Memory B cell (primary cell): ENCODE data around the gene IGFBP7.

ENCODE experiments used
- ATAC-seq: fragments of 150-1000 bp; cut with Tn5 transposase; 2 replicates; pipeline ENCODE4 v1.10.0; 2021; ENCODE audit warnings: low read depth, mild to moderate bottlenecking, moderate library complexity
- DNase-seq, 2 donors: peaks; one replicate each; pipeline ENCODE4 v3.0.0; 2022; ENCODE audit warnings: low spot score in 2 of 2
- H3K27ac Mint-ChIP-seq: one replicate; pipeline ENCODE4 v1.8.0; 2022; ENCODE audit warnings: mild to moderate bottlenecking, moderate library complexity, mixed read lengths
- H3K27me3 Mint-ChIP-seq: one replicate; pipeline ENCODE4 v1.8.0; 2022; ENCODE audit warnings: mixed read lengths
- H3K36me3 Mint-ChIP-seq: one replicate; pipeline ENCODE4 v1.8.0; 2022; ENCODE audit warnings: mild to moderate bottlenecking, mixed read lengths
- H3K4me1 Mint-ChIP-seq: one replicate; pipeline ENCODE4 v1.8.0; 2022; ENCODE audit warnings: mixed read lengths
- H3K4me3 Mint-ChIP-seq: one replicate; pipeline ENCODE4 v1.8.0; 2022; ENCODE audit warnings: mild to moderate bottlenecking, moderate library complexity, mixed read lengths
- H3K9me3 Mint-ChIP-seq: one replicate; pipeline ENCODE4 v1.8.0; 2022; ENCODE audit warnings: mixed read lengths

IGFBP7 gene

DNA sequence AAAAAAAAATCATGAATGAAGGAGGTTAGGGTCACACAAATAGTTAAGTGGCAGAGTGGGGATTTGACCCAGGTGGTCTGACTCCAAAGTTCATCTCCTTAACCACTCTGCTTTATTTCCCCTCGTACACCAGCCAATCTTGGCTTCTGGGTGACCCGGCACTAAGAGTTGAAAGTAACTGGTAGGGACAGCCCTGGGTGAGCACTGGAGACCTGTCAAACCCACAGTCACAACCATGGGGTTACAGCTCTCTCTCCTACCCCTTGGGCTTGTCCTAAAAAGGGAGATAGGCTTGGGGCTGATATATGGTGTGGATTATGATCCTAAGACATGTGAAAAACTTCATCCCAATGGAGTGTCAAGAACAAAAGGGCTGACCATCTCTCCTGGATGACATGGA lies 12.5 kb downstream of the IGFBP7 start:
- Mint-ChIP-seq H3K36me3 (no peaks in the 10 kb centered on the region), H3K4me3 (no peak overlapping the region), H3K27me3 (peaks cover 2% of the 10 kb centered on the region), H3K27ac (no peak overlapping the region), H3K4me1 (no peaks in the 10 kb centered on the region), H3K9me3 (no peaks in the 10 kb centered on the region)
- no peak for DNase-seq
- no peak for ATAC-seq

DNA sequence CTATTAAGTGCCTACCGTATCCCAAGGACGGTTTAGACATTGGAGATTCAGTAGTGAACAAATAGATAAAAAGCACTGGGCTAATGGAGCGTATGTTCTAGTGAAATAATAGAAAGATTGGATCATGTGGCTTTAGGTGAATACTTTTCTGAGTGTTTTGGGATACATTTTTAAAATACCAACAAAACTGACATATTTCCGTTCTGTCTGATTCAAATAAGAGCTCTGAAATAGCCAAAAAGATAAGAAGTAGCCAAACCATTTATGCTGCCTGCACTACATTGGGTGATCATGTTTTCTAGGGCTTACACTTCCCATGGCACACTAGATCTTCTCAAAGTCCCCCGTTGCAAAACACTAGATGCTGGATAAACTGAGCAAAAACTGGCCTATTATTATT lies 14.2 kb downstream of the IGFBP7 start:
- no peaks in the 10 kb centered on the region for H3K4me1 Mint-ChIP-seq
- ATAC-seq (no peak), DNase-seq (no peak)
- H3K27me3 Mint-ChIP-seq: peaks cover 2% of the 10 kb centered on the region
- no peak overlapping the region for H3K4me3 Mint-ChIP-seq
- no peaks in the 10 kb centered on the region for H3K9me3 Mint-ChIP-seq
- H3K27ac Mint-ChIP-seq: no peak overlapping the region
- no peaks in the 10 kb centered on the region for H3K36me3 Mint-ChIP-seq

DNA sequence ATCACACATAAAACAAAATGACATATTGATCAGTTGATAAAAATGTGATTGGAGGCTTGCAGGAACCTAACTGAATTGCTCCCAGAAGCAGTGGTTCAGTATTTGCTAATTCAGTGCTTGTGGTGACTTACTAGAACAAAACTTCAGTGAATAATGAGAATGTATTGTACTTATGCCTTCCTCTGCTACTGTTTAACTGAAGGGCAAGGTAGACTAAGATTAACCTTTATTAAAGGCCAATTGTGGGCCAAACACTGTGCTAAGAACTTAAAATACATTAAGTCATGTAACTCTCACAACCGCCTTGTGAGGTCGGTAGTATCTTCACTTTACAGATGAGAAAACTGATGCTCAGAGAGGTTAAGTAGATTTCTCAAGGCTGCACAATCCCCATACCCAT lies 14.9 kb downstream of the IGFBP7 start:
- Mint-ChIP-seq H3K27me3 (peaks cover 2% of the 10 kb centered on the region), H3K36me3 (no peaks in the 10 kb centered on the region), H3K9me3 (no peaks in the 10 kb centered on the region), H3K4me1 (no peaks in the 10 kb centered on the region), H3K4me3 (no peak overlapping the region), H3K27ac (no peak overlapping the region)
- DNase-seq (no peak), ATAC-seq (no peak)

DNA sequence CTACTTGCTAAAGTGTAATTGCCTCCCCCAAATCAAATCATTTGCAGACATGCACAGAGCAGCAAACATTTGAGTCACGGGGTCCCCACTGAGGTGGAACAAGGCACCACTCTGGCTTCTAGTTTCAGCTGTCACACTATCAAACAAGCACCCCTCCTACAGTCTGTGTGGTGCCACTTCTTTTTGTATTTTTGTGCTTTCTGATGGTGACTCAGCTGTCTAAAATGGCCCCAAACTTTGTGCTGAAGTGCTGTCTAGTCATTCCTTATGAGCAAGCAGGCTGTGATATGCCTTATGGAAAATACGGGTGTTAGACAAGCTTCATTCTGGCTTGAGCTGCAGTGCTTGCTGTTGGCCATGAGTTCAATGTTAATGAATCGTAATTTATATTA lies 15.4 kb downstream of the IGFBP7 start:
- no peak overlapping the region for H3K27ac Mint-ChIP-seq
- H3K9me3 Mint-ChIP-seq: no peaks in the 10 kb centered on the region
- H3K27me3 Mint-ChIP-seq: peaks cover 4% of the 10 kb centered on the region
- H3K4me1 Mint-ChIP-seq: no peaks in the 10 kb centered on the region
- no peak overlapping the region for H3K4me3 Mint-ChIP-seq
- no peaks in the 10 kb centered on the region for H3K36me3 Mint-ChIP-seq
- ATAC-seq: no peak
- no peak for DNase-seq

DNA sequence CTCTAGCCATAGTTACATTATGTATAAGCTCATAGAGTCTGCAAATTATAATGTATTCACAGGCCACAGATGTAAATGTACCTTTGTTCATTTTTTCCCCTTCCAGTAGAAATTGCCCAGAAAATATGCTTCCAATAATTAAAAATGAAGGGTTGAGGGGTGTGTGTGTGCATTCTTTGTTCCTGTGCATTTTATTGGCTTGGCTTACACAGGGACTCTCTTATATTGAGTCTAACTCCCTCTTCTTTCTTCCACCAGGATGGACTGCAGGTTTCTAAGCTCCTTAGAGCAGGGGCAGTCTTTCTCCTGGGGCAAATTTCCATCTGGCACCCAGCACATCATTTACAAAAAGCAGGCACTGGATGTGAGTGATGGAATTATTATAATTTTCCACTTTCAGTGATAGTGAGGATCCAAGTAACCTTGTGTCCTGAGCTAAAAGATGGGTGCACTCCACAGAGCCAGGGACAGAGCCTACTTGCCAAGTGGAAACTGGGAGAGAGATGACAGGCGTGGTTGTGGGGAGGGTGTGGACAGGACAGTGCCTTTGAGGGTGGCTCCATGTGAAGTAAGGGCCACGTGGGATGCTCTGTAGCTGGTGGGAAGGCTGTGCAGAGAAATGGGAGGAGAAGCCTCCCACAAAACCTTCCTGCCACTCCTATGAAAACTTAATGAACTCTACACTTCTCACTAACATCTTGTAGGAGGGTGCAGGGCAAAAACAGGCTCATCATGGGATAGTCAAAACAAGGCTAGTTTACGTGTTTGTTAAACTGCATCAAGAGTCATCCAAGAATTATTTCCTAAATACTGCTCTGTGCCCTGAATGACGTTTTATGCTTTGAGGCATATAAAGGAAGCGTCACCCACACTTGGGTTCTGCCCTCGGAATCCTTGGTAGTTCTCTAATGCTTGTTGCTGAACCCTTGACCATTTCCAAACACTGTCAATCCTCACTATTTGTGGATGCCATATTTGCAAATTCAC lies 16.0 kb downstream of the IGFBP7 start:
- Mint-ChIP-seq H3K4me3 (no peak overlapping the region), H3K9me3 (no peaks in the 10 kb centered on the region), H3K27ac (no peak overlapping the region), H3K4me1 (no peaks in the 10 kb centered on the region), H3K27me3 (peaks cover 5% of the 10 kb centered on the region), H3K36me3 (no peaks in the 10 kb centered on the region)
- ATAC-seq (no peak), DNase-seq (no peak)

DNA sequence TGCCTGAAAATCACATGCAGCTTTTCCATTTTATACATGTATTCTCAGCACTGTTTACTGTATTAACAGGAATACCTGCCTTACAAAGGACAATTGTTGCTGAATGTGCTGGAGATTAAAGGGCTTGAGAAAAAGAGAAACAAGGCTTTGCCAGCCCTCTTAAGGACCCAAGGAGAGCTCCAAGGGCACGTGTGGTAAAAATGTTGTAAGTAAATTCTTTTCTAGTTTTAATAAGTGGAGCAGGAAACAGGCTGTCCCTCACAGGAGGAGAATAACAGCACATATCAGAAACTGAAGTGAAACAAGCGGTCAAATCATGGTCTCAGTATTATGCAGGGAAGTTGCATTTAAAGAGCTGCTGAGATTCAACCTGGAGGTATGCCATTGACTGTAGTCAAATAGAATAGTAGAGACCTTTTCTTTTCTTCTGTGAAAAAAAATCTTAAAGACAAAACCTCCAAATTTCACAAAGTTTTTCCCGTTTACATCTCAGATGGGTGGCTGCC lies 18.5 kb downstream of the IGFBP7 start:
- Mint-ChIP-seq H3K9me3 (no peaks in the 10 kb centered on the region), H3K36me3 (no peaks in the 10 kb centered on the region), H3K4me1 (no peaks in the 10 kb centered on the region), H3K27me3 (peaks cover 5% of the 10 kb centered on the region), H3K4me3 (no peak overlapping the region), H3K27ac (no peak overlapping the region)
- DNase-seq: no peak
- no peak for ATAC-seq

DNA sequence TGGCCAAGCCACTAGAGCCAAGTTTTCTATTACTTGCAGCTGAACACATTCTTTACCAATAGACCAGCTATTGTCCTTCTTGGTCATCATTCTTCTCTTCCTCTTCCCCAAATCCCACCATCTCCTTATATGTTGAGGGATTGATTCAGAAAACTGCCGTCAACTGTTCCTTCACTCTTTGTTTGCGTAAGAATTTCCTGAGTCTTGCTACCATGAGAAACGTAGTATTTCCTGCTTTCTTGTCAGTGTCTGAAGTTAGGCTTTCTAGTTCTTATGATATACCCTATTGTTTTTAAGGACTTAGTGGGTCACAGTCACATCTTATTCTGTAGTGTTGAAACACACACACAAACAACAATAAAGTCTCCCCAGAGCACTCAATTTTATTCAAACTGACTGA lies 20.1 kb downstream of the IGFBP7 start:
- Mint-ChIP-seq H3K27me3 (peaks cover 7% of the 10 kb centered on the region), H3K9me3 (peaks cover 3% of the 10 kb centered on the region), H3K27ac (no peak overlapping the region), H3K4me3 (no peak overlapping the region), H3K4me1 (no peaks in the 10 kb centered on the region), H3K36me3 (no peaks in the 10 kb centered on the region)
- DNase-seq (no peak), ATAC-seq (no peak)

DNA sequence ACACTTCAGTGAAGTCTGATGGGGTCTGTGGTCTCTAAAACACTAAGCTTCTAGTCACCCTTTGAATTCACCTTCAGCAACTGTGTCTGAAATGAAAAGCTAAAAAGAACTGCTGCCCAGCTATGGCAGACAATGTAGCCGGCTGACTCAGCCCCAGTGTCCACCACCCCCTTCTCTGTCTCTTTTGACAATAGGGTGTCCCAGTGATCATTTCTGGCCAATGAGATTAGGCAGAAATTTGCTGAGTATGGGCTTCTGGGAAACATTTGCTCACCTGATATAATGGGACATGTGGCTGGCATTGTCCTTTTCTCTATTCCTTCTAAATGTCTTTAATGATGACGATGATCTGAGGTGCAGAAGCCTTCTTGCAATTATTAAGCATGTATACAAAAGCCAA lies 20.6 kb downstream of the IGFBP7 start:
- no peaks in the 10 kb centered on the region for H3K4me1 Mint-ChIP-seq
- H3K27me3 Mint-ChIP-seq: peaks cover 7% of the 10 kb centered on the region
- DNase-seq (no peak), ATAC-seq (no peak)
- peaks cover 3% of the 10 kb centered on the region for H3K9me3 Mint-ChIP-seq
- H3K36me3 Mint-ChIP-seq: no peaks in the 10 kb centered on the region
- no peak overlapping the region for H3K27ac Mint-ChIP-seq
- H3K4me3 Mint-ChIP-seq: no peak overlapping the region

DNA sequence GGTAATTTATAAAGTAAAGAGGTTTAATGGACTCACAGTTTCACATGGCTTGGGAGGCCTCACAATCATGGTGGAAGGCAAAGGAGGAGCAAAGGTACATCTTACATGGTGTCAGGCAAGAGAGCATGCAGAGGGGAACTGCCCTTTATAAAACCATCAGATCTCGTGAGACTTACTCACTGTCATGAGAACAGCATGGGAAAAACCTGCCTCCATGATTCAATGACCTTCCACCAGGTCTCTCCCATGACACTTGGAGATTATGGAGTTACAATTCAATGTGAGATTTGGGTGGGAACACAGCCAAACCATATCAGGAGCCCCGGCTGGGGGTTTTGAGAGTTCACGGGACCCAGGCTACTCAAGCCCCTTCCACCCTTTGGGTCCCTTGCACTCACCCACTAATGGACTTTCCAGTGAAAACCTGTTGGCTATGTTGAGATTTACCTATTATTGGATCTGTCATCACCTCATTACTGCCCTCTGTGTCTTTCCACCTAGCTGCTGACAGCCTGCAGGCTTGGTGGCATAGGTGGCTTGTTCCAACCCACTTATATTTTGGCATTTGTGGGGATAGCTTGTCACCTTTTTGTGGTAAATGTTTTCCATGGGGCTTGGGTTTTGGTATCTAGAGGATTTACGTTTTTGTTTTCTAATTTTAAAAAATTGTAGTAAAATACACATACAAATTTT lies 24.0 kb downstream of the IGFBP7 start:
- no peaks in the 10 kb centered on the region for H3K4me1 Mint-ChIP-seq
- H3K4me3 Mint-ChIP-seq: no peak overlapping the region
- H3K36me3 Mint-ChIP-seq: no peaks in the 10 kb centered on the region
- H3K9me3 Mint-ChIP-seq: peaks cover 3% of the 10 kb centered on the region
- no peak for ATAC-seq
- DNase-seq: no peak
- H3K27me3 Mint-ChIP-seq: peaks cover 8% of the 10 kb centered on the region
- no peak overlapping the region for H3K27ac Mint-ChIP-seq

DNA sequence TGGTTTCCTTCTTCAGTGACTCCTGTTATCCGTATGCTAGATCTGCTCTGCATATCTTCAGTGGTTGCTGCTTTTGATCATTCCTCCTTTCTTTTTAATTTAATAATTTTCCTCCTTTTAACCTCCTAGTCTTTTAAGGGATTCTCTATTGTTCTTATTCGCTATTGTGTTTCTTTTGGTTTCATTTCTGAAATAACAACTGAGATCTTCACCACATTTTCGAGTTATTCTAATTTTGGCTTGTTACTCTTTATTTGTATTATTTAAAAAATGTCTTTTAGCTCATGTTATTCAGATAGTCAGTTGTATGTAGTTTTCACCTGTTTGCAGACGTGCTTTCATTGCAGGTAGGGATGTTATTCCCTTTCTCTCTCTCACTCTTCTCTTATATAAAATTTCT lies 24.9 kb downstream of the IGFBP7 start:
- no peak overlapping the region for H3K4me3 Mint-ChIP-seq

DNA sequence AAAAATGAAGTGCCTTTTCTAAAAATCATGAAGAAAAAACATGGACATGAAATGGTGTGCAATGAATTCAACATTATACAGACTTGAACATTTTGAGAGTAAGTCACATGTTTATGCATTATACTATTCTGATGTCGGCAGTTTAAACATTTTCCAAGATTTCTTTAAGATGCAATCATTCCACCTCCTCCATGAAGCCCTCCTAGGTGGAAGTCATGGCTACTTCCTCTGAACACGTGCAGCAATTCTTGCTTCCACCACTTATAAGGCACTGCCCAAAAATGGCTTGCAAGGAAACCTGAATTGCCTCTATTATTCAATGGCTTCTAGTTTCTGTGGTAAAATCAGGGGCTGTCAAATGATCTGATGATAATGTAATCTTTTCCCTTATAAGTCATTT lies 25.8 kb downstream of the IGFBP7 start:
- Mint-ChIP-seq H3K9me3 (peaks cover 3% of the 10 kb centered on the region), H3K36me3 (no peaks in the 10 kb centered on the region), H3K4me3 (no peak overlapping the region), H3K27ac (no peak overlapping the region), H3K27me3 (peaks cover 7% of the 10 kb centered on the region), H3K4me1 (no peaks in the 10 kb centered on the region)
- ATAC-seq: no peak
- DNase-seq: no peak

More for the DNA sequence above, 24.9 kb downstream of the IGFBP7 start:
- no peak for ATAC-seq
- no peak overlapping the region for H3K27ac Mint-ChIP-seq
- no peaks in the 10 kb centered on the region for H3K4me1 Mint-ChIP-seq
- H3K9me3 Mint-ChIP-seq: peaks cover 3% of the 10 kb centered on the region
- no peak for DNase-seq
- peaks cover 10% of the 10 kb centered on the region for H3K27me3 Mint-ChIP-seq
- no peaks in the 10 kb centered on the region for H3K36me3 Mint-ChIP-seq

DNA sequence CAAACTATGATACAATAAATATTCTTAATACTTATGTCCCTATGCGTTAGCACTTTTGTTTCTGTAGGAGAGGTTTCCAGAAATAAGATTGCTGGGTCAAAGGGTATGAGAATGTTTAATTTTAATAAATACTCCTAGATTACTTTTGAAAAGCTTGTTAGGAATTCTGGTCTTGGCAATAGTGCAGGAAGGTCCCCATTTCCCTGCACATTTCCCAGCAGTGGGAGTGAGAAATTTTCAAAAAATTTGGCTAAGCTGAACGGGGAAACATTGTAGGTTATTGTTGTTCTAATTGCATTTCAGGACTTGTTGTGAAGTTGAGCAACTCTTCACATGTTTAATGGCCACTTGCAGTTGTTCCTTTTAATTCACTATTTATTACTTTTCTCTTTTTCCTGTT lies 27.1 kb downstream of the IGFBP7 start:
- H3K27me3 Mint-ChIP-seq: peaks cover 11% of the 10 kb centered on the region
- DNase-seq (no peak), ATAC-seq (no peak)
- peaks cover 3% of the 10 kb centered on the region for H3K9me3 Mint-ChIP-seq
- no peaks in the 10 kb centered on the region for H3K4me1 Mint-ChIP-seq
- no peak overlapping the region for H3K27ac Mint-ChIP-seq
- no peaks in the 10 kb centered on the region for H3K36me3 Mint-ChIP-seq
- no peak overlapping the region for H3K4me3 Mint-ChIP-seq

DNA sequence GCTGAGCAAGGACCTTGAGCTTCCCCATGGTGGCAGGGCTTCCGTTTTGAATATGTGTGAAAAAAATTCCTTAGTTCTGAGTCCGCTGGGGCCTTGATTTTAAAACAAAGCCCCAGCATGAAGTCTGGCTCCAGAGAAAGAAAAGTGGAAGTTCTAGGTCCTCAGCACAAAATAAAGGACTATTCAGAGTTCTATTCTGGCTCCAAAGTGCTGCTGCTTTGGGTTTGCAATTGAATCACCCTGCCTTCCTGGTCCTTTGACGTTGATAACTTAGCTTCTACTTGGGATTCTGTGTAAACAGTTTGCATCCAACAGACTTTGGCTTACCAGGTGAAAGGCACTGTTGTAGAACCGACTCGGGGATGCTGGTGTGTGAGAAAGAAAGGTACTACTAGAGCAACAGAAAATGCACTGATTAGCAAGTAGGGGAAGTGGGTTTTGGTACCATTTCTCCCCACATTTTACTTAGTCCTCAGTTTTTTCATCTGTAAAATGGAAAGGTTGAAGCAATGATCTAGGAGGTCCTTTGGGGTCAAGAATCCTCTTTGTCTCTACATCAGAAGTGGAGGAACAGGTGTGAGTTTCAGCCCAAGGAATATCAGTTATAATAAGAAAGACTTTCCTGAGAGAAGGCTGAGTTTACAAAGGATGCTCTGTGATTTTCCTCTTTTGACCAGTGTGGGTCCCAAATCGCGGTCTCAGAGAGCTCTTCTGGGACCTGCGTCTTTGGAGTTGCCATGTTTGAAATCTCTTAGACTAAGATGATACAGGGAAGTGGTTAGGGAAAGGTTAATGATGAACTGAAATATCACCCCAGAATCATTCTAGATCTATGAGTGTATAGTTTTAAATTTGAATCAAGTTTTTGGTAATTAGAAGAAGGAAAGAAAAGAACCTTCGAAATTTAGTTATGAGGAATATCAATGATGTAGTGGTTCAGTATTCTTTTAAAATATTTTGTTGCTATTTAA lies 28.2 kb downstream of the IGFBP7 start:
- ATAC-seq: no peak
- Mint-ChIP-seq H3K27ac (no peak overlapping the region), H3K4me1 (no peaks in the 10 kb centered on the region), H3K27me3 (peaks cover 11% of the 10 kb centered on the region), H3K9me3 (peaks cover 3% of the 10 kb centered on the region), H3K36me3 (no peaks in the 10 kb centered on the region), H3K4me3 (no peak overlapping the region)
- DNase-seq: no peak
